DMS53 (cell line): ENCODE data around the gene RGS19.

ENCODE experiments used
- DNase-seq: peaks from one replicate; lab custom pipeline; 2025; lab: John Stamatoyannopoulos, UW

The RGS19 gene

DNA sequence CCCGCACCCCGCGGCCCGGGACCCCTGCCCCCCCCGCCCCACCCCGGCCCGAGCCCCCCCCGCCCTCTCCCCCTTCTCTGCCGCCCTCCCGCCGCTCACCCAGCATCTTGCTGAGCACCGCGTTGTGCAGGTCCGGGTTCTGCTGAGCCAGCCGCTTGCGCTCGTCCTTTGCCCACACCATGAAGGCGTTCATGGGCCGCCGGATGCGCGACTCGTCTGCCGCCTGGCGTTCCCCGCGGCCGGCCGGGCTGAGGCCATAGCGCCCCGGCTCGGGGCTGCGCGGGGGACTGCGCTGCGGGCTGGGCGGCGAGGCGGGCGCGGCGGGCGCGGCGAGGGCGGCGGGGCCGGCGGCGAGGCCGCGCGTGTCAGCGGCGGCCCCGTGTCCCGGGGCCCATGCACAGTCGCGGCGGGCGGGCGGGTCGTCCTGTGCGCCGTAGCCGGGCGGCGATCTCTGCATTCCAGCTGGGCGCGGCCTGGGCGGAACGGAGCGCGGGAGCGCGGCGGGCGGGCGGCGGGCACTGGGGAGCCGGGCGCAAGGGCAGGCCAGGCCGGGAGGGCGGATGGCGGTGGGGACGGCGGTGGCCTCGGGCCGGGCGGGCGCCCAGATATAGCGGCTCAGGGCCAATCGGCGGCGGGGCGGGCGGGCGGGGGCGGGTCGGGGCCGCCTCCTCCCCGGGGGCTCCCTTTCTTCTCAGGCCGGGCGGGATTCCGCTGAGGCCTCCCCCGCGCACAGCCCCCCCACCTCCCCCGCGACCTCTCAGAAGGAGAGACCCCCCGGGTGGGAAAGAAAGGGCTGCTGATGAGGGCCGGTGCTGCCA lies 30.0 kb downstream of the RGS19 start, which contains the start of gene SOX18:
Gene SOX18, minus strand, starts transcription at position 580 of the 818 bp plus-strand sequence. Its CDS starts 123 bp downstream, at position 457.
- peak; percentile 81 for DNase-seq

DNA sequence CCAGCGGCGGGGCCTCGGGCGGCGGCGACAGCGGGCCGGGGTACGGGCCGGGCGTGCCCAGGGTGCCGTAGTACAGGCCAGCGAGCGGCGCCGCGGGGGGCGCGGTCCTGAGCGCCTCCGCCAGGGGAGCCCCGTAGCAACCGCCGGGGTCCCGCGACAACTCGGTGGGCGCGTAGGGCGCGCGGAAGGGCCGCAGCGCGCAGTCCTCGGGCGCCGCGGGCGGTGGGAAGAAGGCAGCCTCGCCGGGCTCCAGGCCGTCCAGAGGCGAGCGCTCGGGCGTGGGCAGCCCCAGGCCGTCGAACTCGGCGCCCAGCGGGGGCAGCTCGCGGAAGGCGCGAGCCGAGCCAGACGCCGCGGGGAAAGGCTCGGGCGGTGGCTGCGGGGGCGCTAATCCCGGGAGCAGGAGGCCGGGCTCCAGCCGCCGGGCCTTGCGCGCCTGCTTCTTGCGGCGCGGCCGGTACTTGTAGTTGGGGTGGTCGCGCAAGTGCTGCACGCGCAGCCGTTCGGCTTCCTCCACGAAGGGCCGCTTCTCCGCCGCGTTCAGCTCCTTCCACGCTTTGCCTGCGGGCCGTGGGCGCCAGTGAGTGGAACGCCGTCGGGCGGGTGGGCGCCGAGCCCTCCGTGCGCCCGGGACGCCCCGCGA lies 30.8 kb downstream of the RGS19 start:
- DNase-seq, result no peak

- DNase-seq, result peak; percentile 58
Measured at GRCh38 chr20:64047968-64048401, 31.3 kb downstream of the RGS19 start.

- DNase-seq, result no peak
Measured at GRCh38 chr20:64047046-64047389, 32.3 kb downstream of the RGS19 start.

DNA sequence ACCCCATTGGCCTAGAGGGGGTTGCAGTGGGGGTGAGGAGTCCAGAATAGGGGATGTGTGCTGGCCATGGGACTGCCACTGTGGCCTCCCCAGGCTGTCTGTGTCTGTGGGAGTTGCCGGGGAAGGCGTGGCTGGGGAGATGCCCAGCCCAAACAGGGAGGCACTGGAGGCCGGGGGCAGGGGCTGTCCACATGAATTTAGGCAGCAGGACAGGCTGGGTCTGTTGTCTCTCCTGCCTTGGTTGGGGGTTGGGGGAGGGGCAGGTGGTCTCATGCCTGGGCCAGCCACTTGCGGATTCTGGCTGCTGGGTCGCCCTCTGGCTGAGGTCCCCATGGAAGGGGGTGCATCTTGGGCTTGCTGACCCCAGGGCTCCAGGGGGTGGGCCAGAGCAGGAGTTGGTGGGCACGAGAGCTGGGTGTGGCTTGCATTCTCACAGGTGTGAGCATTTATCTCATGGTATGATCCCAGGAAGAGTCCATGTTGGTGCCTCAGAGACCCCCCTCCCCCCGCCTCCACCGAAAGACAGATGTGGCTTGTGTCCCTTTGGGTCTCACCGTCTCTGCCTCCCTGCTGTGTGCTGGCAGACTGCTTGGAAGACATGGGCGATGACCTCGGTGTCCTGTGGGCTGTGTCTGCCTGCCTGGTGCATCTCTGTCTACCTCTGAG lies 33.8 kb downstream of the RGS19 start:
- no peak for DNase-seq

DNA sequence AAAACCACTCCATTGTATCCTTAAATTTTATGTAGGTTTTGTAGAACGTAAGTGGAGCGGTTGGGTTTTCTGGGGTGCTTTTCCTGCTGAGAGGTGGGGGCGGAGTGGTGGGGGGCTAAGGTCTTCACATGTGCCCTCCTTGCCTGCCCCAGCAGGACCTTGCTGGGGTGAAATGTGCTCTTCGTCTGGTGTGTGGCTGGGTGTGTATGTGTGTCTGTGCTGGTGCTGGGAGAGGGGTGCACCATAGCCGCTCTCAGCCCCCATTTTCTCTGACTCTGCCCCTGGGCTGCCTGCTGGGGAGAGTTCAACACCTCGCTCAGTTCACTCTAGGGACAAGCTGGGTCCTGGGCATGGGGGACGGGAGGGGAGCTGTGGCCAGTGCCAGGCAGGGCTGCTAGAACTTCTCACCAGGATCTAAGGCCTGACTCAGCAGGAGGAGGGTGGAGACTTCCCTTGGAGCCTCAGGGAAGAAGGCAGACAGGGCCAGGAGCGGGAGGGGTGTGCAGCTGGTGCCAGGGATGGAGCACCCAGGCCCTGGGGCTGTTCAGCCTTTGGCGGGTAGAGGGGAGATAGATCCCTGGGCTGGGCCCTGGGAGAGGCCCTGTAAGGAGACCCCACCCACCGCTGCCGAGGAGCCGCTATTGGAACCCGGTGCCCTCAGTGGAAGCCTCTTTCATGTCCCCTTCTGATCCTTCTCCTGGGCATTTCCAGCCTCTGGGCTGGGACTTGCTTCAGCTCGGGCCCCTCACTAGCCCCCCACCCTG lies 34.7 kb downstream of the RGS19 start:
- peak; percentile 28 for DNase-seq

DNA sequence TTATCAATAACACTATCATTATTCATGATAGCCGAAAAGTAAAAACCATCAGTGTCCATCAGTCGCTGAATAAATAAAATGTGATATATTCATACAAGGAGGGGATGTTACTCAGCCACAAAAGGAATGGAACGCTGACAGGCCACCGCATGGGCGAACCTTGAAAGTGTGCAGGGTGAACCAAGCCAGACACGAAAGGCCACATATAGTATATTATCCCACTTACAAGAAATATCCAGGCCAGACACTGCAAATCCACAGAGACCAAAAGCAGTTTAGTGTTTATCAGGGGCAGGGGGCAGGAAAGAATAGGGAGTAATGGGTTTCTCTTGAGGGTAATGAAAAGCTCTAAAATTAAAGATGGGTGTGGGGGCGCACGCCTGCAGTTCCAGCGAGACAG lies 35.5 kb downstream of the RGS19 start:
- DNase-seq, result no peak

GRCh38 chr20:64042054-64042781 lies 37.1 kb downstream of the RGS19 start:
- DNase-seq, result peak; percentile 65

DNA sequence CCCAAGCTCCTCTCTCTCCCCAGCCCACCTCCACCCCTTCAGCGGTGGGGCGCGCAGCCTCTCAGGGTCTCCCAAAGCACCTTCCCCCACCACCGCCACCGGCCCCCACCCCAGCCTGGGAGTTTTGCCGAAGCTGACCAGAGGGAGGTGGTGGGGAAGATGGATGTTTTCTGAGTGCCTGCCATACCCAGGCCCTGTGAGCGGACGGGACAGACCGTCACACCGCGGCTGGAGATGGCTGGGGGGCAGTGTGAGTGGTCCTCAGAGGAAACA lies 37.6 kb downstream of the RGS19 start:
- no peak for DNase-seq

DNA sequence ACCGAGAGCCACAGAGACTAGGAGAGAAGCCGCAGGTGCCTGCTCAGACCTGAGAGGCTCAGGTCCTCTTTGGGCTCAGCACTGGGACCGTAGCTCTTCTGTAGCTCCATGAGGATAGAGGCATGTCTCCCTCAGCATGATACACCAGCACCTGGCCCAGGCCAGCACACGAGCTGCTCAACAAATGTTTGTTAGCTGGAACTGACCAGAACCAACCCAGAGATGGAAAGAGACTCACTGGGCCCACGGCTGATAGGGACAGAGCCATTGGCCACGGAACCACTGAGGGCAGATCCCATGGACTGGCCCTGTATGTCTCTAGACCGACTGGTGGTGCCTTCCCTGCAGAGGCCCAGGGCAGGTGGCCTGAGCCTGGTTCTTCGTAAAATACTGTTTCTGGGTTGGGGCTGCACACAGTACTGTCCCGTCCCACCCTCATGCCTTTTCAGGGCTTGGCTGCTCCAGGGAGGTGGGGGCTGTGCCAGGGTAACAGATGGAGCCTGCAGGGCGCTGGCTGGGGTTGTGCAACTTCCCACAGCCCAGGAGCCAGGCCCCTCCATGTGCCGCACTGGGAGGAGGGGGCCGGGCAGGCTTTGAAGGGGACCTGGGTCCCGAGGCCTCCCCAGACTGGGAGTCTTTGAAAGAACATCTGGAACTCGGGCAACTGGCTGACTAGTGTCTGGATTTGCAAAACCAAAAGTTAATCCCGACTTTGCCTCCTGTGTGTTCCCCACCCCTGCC lies 38.1 kb downstream of the RGS19 start:
- DNase-seq, result peak; percentile 23

DNA sequence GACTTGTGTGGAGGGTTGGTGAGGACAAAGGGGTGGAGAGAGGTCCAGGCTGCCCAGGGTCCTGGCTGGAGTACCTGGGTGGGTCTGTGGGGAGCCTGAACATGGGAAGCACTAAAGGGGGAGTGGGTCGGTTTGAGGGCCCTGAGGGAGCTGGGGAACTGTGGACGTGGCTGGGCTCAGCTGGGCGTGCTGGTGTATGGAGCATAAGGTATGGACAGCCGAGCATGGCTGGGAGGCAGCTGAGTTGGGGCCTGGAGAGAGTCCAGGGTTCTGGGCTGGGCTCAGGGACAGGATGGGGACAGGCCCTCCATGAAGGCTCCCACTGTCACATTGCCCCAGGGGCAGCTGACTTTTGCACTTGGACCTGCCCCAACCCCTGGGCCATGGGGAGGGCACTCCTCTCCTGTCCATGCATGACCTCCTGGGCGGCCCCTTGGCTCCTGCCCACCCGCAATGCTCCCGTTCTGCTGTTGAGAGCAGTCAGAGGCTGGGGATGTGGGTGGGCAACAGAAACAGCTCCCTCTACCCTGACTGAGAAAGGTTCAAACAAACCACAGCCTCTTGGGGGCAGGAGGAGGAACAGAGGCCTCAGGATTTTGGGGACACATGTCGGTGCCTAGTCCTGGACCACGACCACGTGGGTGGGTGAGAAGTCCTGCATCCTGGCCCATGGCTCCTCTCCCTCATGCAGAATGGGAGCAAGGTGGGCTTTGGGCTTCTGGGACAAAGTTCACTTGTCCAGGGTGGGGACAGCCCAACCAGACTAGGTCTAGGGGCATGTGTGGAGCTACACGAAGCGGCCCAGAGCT lies 38.9 kb downstream of the RGS19 start:
- no peak for DNase-seq

- DNase-seq, result peak; percentile 79
Measured at GRCh38 chr20:64039293-64040160, 39.8 kb downstream of the RGS19 start.

DNA sequence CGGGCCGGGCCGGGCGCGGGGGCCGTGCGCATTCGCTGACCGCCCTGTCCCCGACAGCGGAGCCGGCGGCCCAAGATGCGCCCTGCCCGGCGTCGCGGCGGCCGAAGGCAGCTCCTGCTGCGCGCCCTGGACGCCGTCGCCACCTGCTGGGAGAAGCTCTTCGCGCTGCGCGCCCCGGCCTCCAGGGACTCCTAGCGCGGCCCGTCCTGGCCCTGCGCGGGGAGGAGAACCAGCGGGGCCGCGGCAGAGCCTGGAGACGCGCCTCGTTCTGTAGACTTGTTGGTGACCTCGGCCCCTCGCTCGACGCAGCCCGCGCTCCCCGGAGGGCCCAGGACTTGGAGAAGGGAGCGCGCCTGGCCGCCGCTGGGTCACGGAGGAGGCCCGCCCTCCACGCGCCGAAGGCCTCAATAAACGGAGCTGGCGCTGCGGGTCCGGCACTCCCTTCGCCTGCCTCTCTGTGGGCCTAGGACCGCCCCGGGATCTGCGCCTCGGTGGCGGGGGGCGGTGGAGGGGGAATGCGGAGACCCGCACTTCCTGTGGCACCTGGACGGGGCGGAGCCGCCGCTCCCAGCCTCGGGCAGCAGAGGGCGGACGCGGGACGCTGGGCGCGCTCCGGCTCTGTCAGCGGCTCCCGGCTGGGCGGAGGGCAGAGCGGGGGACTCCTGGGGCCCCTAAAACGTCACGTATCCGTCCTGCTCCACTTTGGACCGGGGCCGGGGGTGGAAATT lies 40.6 kb downstream of the RGS19 start:
- DNase-seq, result peak; percentile 94

DNA sequence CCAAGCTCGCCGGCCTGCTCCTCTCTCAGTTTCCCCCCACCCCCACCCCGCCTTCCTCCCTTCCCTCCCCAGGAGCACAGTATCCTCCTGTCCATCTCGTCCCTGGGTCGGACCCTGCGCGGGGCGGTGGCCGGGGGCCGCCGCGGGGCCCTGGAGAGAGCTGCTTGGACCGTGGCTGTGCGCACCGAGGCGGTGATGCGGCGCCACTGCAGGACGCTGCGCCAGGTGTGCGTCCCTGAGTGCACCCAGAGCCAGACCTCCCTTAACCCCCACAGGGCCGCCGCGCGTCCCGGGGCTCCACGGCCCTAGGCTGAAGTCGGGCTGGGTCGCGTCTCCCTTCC lies 41.1 kb downstream of the RGS19 start:
- peak; percentile 89 for DNase-seq

- DNase-seq, result peak; percentile 64
Measured at GRCh38 chr20:64037498-64038213, 41.7 kb downstream of the RGS19 start.

DNA sequence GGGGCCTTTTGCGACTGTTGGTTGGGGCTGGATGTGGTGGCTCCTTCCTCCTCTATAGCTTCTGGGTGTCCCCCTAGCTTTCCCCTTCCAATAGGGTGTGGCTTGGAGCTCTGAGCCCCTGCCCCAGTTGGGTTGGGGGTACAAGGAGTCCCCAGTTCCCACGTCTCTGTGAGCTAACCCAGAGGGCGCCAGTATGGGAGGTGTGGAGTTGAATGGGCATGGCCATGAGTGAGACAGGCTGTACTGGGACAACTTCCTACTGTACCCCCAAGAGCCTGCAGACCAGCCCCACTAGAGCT lies 42.2 kb downstream of the RGS19 start:
- DNase-seq, result no peak

DNA sequence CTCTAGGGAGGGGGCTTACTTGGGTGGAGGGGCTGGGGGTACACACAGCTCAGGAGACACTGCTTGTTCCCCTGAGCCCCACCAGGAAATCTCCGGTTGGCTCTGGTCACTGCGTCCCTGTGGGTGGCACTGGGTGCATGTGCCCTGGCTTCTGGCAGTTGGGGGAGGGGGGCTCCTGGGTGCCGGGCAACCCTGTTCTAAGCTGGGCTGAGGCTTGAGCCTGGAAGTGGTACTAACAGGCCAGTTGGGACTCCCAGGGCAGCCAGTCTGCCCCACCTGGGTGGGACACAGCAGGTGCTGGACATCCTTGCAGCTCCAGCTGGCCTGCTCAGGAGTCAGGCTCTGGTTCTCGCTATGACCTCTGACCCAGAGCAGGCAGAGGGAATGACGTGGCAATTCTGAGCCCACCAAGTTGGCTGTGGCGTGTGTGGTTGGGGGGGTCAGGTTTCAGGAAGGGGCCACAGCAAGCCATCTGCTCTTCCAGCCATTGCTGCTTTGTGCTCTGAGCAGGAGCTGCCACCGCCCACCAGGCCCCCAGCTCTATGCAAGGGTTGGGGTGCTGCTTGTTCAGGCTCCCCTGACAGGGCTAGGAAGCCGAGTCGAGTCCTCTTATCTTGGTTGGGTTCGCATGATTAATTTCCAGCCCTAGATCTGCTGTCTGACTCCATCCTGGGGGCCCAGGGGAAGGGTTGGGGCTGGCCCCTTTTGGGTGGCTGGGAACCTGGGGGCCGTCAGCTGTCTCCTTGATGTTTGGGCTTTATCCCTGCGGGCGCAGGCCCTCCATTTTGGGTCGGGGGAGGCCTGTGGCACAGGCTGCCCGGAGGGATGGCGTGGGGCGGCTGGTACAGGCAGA lies 42.7 kb downstream of the RGS19 start:
- DNase-seq, result no peak
